GM12865 (cell line): ENCODE data around the gene NLGN4X.

ENCODE experiments used
- DNase-seq: peaks from one replicate; pipeline ENCODE4 v3.0.0; 2010; ENCODE audit warnings: low read depth
- H3K4me3 ChIP-seq: 2 replicates; pipeline ENCODE4 v1.5.1; 2011; ENCODE audit warnings: mild to moderate bottlenecking, low read depth, low read length, control low read depth
- CTCF ChIP-seq: IDR thresholded peaks from 2 replicates; pipeline ENCODE4 v1.5.1; 2011; ENCODE audit warnings: low read length, control low read depth, low read depth, inconsistent platforms; ENCODE audit not compliant: insufficient read depth; ENCODE audit errors: missing control alignments

Gene NLGN4X

GRCh38 chrX:5869786-5870185 lies 358.9 kb downstream of the NLGN4X start:
- H3K4me3 ChIP-seq = no peak overlapping the region
- DNase-seq = no peak
- no peak for TF ChIP-seq CTCF

- no peak for DNase-seq
- H3K4me3 ChIP-seq = no peak overlapping the region
Observed at GRCh38 chrX:5867778-5868177, 360.9 kb downstream of the NLGN4X start.

GRCh38 chrX:5857232-5857631 lies 371.4 kb downstream of the NLGN4X start:
- DNase-seq = no peak
- TF ChIP-seq CTCF = no peak
- H3K4me3 ChIP-seq = no peak overlapping the region

More at GRCh38 chrX:5867778-5868177, 360.9 kb downstream of the NLGN4X start:
- no peak for TF ChIP-seq CTCF

DNA sequence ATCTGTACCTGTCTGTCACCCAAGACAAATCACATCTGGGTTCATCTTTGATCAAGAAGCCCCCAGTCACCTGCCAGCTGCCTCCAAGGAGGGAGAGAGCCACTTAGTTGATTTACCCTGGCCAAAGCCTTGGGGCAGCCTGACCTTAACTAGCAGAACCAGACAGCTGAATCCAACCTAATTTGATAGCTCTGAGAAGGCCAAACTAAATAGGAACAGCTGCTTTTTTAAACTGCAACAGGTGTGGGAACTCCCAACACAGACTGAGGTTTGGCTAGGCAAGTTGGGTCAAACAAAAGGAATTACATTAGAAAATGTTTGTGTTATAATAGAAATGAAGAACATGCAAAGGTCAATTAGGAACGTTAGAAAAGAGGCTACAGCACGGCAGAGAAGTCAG lies 375.7 kb downstream of the NLGN4X start:
- no peak overlapping the region for H3K4me3 ChIP-seq
- no peak for TF ChIP-seq CTCF
- no peak for DNase-seq

DNA sequence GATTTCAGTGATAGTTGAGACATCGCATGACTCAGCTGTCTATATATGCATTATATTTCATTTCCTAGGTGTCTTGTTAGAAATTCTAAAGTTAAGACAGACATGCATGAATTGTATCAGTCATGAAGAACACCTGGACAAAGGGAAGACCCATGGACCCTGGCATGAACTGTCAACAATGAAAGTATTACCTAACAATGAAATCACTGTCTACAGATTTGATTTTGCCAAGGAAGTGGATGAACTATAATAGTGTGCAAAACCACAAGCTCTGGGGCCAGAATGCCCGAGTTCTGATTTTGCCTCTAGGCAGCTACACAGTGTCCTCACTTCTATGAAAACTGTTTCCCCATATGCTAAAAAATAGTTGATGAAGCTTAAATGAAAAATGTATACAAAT lies 386.1 kb downstream of the NLGN4X start:
- no peak overlapping the region for H3K4me3 ChIP-seq
- TF ChIP-seq CTCF = no peak
- no peak for DNase-seq
